Amniotic stem cell (primary cell): Measurements from ENCODE around the gene SLC45A1.

Experiments used
- DNase-seq: peaks from one replicate; lab custom pipeline; 2025; lab: John Stamatoyannopoulos, UW

The SLC45A1 gene

DNA sequence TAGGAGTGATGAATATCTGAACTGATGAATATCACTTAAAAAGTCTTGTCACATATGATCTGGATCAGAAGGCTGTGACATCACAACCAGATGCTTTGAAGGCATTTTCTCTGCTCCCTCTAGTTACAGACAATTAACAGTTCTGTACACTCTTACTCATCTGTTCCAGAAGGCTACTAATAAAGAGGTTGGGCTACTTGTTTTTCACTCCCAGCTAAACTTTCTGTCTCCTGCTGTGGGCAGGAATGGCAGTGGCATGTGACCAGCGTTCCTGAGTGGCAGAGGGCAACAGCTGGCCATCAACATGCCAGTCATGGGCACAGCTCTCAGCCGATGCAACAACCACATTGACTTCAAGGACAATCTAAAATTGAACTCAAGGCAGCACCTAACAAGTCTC lies 66.7 kb downstream of the SLC45A1 start:
- DNase-seq = no peak

- no peak for DNase-seq
These were observed 68.3 kb downstream of the SLC45A1 start for GRCh38 chr1:8386247-8386646.

GRCh38 chr1:8388732-8389562 lies 71.0 kb downstream of the SLC45A1 start:
- DNase-seq = no peak

DNA sequence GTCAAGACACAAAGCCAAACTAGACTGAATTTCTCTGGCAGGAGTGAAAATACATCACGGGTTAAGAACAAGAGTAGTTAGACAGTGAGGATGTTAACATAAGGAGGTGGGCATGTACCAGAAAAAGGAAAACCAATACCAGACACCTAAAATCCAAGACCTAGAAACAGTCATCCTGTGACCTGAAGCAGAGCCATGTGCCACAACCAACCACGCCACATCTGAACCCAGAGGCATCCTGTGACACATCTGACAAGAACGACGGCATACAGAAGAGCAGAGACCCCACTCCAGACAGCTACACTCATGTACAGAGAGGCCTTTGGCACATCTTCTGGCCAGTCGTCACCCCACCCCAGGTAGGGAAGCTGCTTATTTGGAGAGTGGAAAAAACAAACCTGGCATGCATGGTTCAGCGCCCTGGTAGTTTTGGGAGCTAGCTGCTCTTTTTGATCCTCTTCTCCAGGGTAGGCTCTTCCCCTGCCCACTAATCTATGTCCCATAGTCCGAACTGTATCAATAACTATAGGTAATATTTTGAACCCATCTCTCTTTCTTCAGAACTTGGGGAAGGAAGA lies 72.1 kb downstream of the SLC45A1 start:
- DNase-seq = no peak

- DNase-seq = no peak
These were observed 72.8 kb downstream of the SLC45A1 start for GRCh38 chr1:8390707-8391106.

DNA sequence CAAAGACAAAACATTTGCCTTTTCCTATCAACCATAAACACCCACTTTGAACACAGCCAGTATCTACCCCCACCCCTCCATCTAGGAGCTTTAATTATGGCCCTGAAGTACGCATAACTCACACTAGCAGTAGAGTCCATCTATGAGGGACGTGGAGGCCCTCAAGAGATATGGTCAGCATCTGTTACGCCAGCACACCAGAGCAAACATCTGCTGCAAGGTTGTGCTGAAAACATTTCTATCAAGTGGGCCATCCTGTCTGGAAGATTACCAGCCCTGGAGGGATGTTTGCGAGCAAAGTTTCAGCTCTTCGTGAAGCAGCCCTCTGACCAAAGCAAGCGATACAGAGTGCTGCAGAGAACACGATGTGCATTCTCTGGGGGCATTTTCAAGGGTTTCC lies 74.6 kb downstream of the SLC45A1 start:
- no peak for DNase-seq
